Measurements from ENCODE around the gene SORBS2. TPM values are rescaled to one million over a fixed set of nuclear protein-coding genes. Genes with fewer than 3 reads are reported as not detected.
"Not testable (repeated sequence)": the region's sequence is repeated elsewhere in the genome, so short reads cannot be mapped to it uniquely, and the experiment has no call there.

Gene SORBS2
- total RNA-seq, 1 donor from 2014 or later = 828 TPM

GRCh38 chr4:185730849-185731608 lies 81.0 kb downstream of the SORBS2 start:
- ATAC-seq = peak; percentile 61
- no peak for DNase-seq (ENCODE audit: missing footprints)
- intact Hi-C loops (cut with DNase I) = loop anchor here (5.0 kb wide), 1 partner anchor 126 kb away; no protein-coding TSS in a partner anchor

GRCh38 chr4:185730387-185730786 lies 81.6 kb downstream of the SORBS2 start:
- DNase-seq (ENCODE audit: missing footprints) (no peak), ATAC-seq (peak; percentile 56)
- intact Hi-C loops (cut with DNase I) = loop anchor here (5.0 kb wide), 1 partner anchor 127 kb away; no protein-coding TSS in a partner anchor

- DNase-seq (ENCODE audit: missing footprints) = no peak
- intact Hi-C loops (cut with DNase I) = no loop called here
- peak; percentile 32 for ATAC-seq
These were observed 82.6 kb downstream of the SORBS2 start for GRCh38 chr4:185729391-185729804.

GRCh38 chr4:185728893-185729292 lies 83.1 kb downstream of the SORBS2 start:
- DNase-seq (ENCODE audit: missing footprints) (no peak), ATAC-seq (no peak)
- intact Hi-C loops (cut with DNase I) = no loop called here

GRCh38 chr4:185726931-185727330 lies 85.1 kb downstream of the SORBS2 start:
- ATAC-seq = no peak
- DNase-seq (ENCODE audit: missing footprints) = no peak
- intact Hi-C loops (cut with DNase I) = no loop called here

- intact Hi-C loops (cut with DNase I) = no loop called here
- DNase-seq (ENCODE audit: missing footprints) (no peak), ATAC-seq (no peak)
These were observed 88.2 kb downstream of the SORBS2 start for GRCh38 chr4:185723631-185724260.

GRCh38 chr4:185722029-185722316 lies 90.0 kb downstream of the SORBS2 start:
- DNase-seq (ENCODE audit: missing footprints) = no peak
- no peak for ATAC-seq
- intact Hi-C loops (cut with DNase I) = no loop called here

- DNase-seq (ENCODE audit: missing footprints) (no peak), ATAC-seq (no peak)
- intact Hi-C loops (cut with DNase I) = no loop called here
These were observed 90.6 kb downstream of the SORBS2 start for GRCh38 chr4:185721190-185722028.

- DNase-seq (ENCODE audit: missing footprints) (no peak), ATAC-seq (no peak)
- intact Hi-C loops (cut with DNase I) = loop anchor here (5.0 kb wide), 1 partner anchor 58 kb away; no protein-coding TSS in a partner anchor
These were observed 92.5 kb downstream of the SORBS2 start for GRCh38 chr4:185719500-185719858.

- intact Hi-C loops (cut with DNase I) = loop anchor here (5.0 kb wide), 1 partner anchor 58 kb away; no protein-coding TSS in a partner anchor
- ATAC-seq (no peak), DNase-seq (ENCODE audit: missing footprints) (no peak)
These were observed 93.2 kb downstream of the SORBS2 start for GRCh38 chr4:185718578-185719499.

- ATAC-seq = no peak
- intact Hi-C loops (cut with DNase I) = loop anchor here (5.0 kb wide), 1 partner anchor 60 kb away; no protein-coding TSS in a partner anchor
These were observed 94.6 kb downstream of the SORBS2 start for GRCh38 chr4:185717377-185717741.

GRCh38 chr4:185716577-185717376 lies 95.2 kb downstream of the SORBS2 start:
- ATAC-seq (peak; percentile 62), DNase-seq (ENCODE audit: missing footprints) (peak; percentile 60)
- intact Hi-C loops (cut with DNase I) = loop anchor here (5.0 kb wide), 1 partner anchor 61 kb away; no protein-coding TSS in a partner anchor

More at GRCh38 chr4:185717377-185717741, 94.6 kb downstream of the SORBS2 start:
- no peak for DNase-seq (ENCODE audit: missing footprints)

- intact Hi-C loops (cut with DNase I) = loop anchor here (5.0 kb wide), 1 partner anchor 61 kb away; no protein-coding TSS in a partner anchor
- DNase-seq (ENCODE audit: missing footprints) (peak; percentile 58), ATAC-seq (peak; percentile 17)
These were observed 95.8 kb downstream of the SORBS2 start for GRCh38 chr4:185716141-185716551.

GRCh38 chr4:185714524-185714923 lies 97.5 kb downstream of the SORBS2 start:
- intact Hi-C loops (cut with DNase I); ATAC-seq; DNase-seq (ENCODE audit: missing footprints): not testable (repeated sequence)

GRCh38 chr4:185713731-185714130 lies 98.3 kb downstream of the SORBS2 start:
- intact Hi-C loops (cut with DNase I) = no loop called here
- ATAC-seq = no peak
- no peak for DNase-seq (ENCODE audit: missing footprints)

- no peak for ATAC-seq
- no peak for DNase-seq (ENCODE audit: missing footprints)
- intact Hi-C loops (cut with DNase I) = no loop called here
These were observed 98.7 kb downstream of the SORBS2 start for GRCh38 chr4:185713272-185713671.

GRCh38 chr4:185712350-185713024 lies 99.5 kb downstream of the SORBS2 start:
- DNase-seq (ENCODE audit: missing footprints) = peak; percentile 62
- no peak for ATAC-seq
- intact Hi-C loops (cut with DNase I) = no loop called here
